Measurements from ENCODE around the gene KCNJ6.

The KCNJ6 gene

GRCh38 chr21:37916310-37917051 lies at the start of gene KCNJ6:
KCNJ6 (minus strand) TSS chr21:37916457; CDS start chr21:37840682, 75,775 bp downstream.
- H3K9me3 Mint-ChIP-seq = no peaks in the 10 kb centered on the region
- no peak within 1 kb of the TSS for H3K4me3 Mint-ChIP-seq
- no peaks in the 10 kb centered on the region for H3K36me3 Mint-ChIP-seq (ENCODE audit: low read depth)
- peaks cover 72% of the 10 kb centered on the region for H3K27me3 Mint-ChIP-seq
- intact Hi-C loops (cut with micrococcal nuclease) = loop anchor here (2.0 kb wide), 2 partner anchors 158 to 204 kb away; no protein-coding TSS in a partner anchor
- H3K27ac Mint-ChIP-seq = no peak within 1 kb of the TSS
- peaks cover 14% of the 10 kb centered on the region for H3K4me1 Mint-ChIP-seq (ENCODE audit: low read depth)

GRCh38 chr21:37965088-37965805 lies 49.0 kb upstream of the KCNJ6 start:
- Mint-ChIP-seq H3K27ac (no peak overlapping the region), H3K9me3 (no peaks in the 10 kb centered on the region), H3K27me3 (peaks cover 4% of the 10 kb centered on the region), H3K4me3 (no peak overlapping the region), H3K4me1 (ENCODE audit: low read depth) (no peaks in the 10 kb centered on the region), H3K36me3 (ENCODE audit: low read depth) (no peaks in the 10 kb centered on the region)
- intact Hi-C loops (cut with micrococcal nuclease) = no loop called here

DNA sequence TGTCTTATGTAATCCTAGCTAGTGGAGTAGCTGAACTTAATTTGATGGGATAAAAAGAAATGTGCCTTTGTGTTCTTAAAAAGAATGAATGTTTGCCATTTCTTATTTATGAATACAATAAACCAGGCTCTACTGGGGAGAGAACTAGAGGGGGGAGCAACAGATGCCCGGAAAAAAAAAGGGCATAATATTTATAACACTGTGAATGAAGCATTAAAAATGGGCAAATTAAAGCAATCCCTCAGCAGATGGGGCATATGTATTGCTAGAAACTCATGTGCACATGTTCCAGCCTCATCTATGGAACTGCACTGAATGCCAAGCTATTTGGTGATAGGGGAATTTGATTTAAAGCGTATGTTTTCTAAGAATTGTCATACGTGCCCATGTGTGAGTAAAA lies 42.3 kb upstream of the KCNJ6 start:
- H3K36me3 Mint-ChIP-seq (ENCODE audit: low read depth) = no peaks in the 10 kb centered on the region
- no peaks in the 10 kb centered on the region for H3K4me1 Mint-ChIP-seq (ENCODE audit: low read depth)
- H3K27me3 Mint-ChIP-seq = peaks cover 13% of the 10 kb centered on the region
- intact Hi-C loops (cut with micrococcal nuclease) = no loop called here
- H3K9me3 Mint-ChIP-seq = no peaks in the 10 kb centered on the region
- no peak overlapping the region for H3K27ac Mint-ChIP-seq
- H3K4me3 Mint-ChIP-seq = no peak overlapping the region

GRCh38 chr21:37956772-37957171 lies 40.5 kb upstream of the KCNJ6 start:
- Mint-ChIP-seq H3K9me3 (no peaks in the 10 kb centered on the region), H3K4me1 (ENCODE audit: low read depth) (no peaks in the 10 kb centered on the region), H3K36me3 (ENCODE audit: low read depth) (no peaks in the 10 kb centered on the region), H3K4me3 (no peak overlapping the region), H3K27ac (no peak overlapping the region), H3K27me3 (peaks cover 13% of the 10 kb centered on the region)
- intact Hi-C loops (cut with micrococcal nuclease) = no loop called here

GRCh38 chr21:37945036-37945435 lies 28.8 kb upstream of the KCNJ6 start:
- Mint-ChIP-seq H3K27ac (no peak overlapping the region), H3K9me3 (no peaks in the 10 kb centered on the region), H3K36me3 (ENCODE audit: low read depth) (no peaks in the 10 kb centered on the region), H3K4me1 (ENCODE audit: low read depth) (no peaks in the 10 kb centered on the region), H3K4me3 (no peak overlapping the region), H3K27me3 (peaks cover 1% of the 10 kb centered on the region)
- intact Hi-C loops (cut with micrococcal nuclease) = no loop called here

- H3K27ac Mint-ChIP-seq = no peak overlapping the region
- H3K4me3 Mint-ChIP-seq = no peak overlapping the region
- intact Hi-C loops (cut with micrococcal nuclease) = no loop called here
- no peaks in the 10 kb centered on the region for H3K4me1 Mint-ChIP-seq (ENCODE audit: low read depth)
- peaks cover 1% of the 10 kb centered on the region for H3K27me3 Mint-ChIP-seq
- no peaks in the 10 kb centered on the region for H3K36me3 Mint-ChIP-seq (ENCODE audit: low read depth)
- H3K9me3 Mint-ChIP-seq = no peaks in the 10 kb centered on the region
Measured at GRCh38 chr21:37944496-37944895, 28.2 kb upstream of the KCNJ6 start.

DNA sequence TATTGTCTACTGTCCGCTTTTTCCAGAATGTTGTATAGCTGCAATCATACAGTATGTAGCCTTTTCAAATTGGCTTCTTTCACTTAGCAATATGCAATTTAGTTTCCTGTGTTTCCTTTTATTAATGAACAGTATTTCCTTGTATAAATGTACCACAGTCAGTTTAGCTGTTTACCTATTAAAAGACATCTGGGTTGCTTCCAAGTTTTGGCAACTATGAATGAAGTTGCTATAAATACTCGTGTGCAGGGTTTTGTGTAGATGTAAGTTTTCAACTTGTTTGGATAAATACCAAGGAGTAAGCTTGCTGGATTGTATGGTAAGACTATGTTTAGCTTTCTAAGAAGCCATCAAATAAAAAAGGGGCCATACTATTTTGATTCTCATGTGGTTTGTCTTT lies 24.4 kb upstream of the KCNJ6 start:
- Mint-ChIP-seq H3K27me3 (peaks cover 1% of the 10 kb centered on the region), H3K4me1 (ENCODE audit: low read depth) (no peaks in the 10 kb centered on the region), H3K27ac (no peak overlapping the region), H3K4me3 (no peak overlapping the region), H3K9me3 (no peaks in the 10 kb centered on the region), H3K36me3 (ENCODE audit: low read depth) (no peaks in the 10 kb centered on the region)
- intact Hi-C loops (cut with micrococcal nuclease) = no loop called here

DNA sequence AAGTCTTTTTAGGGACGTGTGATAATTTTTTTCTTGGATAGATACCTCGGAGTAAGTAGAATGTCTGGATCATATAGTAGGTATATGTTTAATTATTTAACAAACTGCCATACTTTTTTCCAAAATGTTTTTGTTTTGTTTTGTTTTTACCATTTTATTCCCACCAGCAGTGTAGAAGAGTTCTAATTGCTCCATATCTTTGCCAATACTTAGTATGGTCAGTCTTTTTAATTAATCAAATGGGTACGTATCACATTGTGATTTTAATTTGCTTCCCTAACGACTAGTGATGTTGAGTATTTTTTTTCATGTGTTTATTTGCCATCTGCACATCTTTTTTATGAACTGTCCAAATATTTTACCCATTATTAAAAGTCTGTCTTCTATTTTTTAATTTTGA lies 23.6 kb upstream of the KCNJ6 start:
- H3K27me3 Mint-ChIP-seq = peaks cover 1% of the 10 kb centered on the region
- no peaks in the 10 kb centered on the region for H3K9me3 Mint-ChIP-seq
- H3K27ac Mint-ChIP-seq = no peak overlapping the region
- H3K36me3 Mint-ChIP-seq (ENCODE audit: low read depth) = no peaks in the 10 kb centered on the region
- intact Hi-C loops (cut with micrococcal nuclease) = no loop called here
- no peak overlapping the region for H3K4me3 Mint-ChIP-seq
- H3K4me1 Mint-ChIP-seq (ENCODE audit: low read depth) = no peaks in the 10 kb centered on the region

DNA sequence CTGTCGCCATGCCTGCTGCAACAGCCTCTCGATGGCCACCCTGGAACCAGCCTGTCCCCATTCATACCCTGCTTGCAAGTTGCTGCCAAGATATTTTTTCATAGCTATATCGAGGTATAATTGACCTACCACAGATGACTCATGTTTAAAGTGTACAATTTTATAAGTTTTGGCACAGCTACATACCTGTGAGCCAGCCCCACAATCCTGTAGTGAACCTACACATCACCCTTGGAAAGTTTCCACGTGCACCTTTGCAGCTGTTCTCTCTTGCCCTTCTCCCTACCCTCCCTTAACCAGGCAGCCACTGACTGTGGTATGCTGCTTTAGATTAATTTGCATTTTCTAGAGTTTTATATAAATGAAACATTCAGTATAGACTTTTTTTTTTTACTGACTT lies 23.0 kb upstream of the KCNJ6 start:
- peaks cover under 1% of the 10 kb centered on the region for H3K9me3 Mint-ChIP-seq
- H3K27me3 Mint-ChIP-seq = peaks cover 1% of the 10 kb centered on the region
- no peak overlapping the region for H3K27ac Mint-ChIP-seq
- H3K36me3 Mint-ChIP-seq (ENCODE audit: low read depth) = no peaks in the 10 kb centered on the region
- intact Hi-C loops (cut with micrococcal nuclease) = no loop called here
- no peak overlapping the region for H3K4me3 Mint-ChIP-seq
- no peaks in the 10 kb centered on the region for H3K4me1 Mint-ChIP-seq (ENCODE audit: low read depth)

- Mint-ChIP-seq H3K9me3 (peaks cover 16% of the 10 kb centered on the region), H3K27me3 (peaks cover 1% of the 10 kb centered on the region)
- intact Hi-C loops (cut with micrococcal nuclease) = no loop called here
Measured at GRCh38 chr21:37937668-37938067, 21.4 kb upstream of the KCNJ6 start.

GRCh38 chr21:37936010-37936785 lies 19.9 kb upstream of the KCNJ6 start:
- H3K4me3 Mint-ChIP-seq = no peak overlapping the region
- H3K27ac Mint-ChIP-seq = no peak overlapping the region
- H3K9me3 Mint-ChIP-seq = peaks cover 26% of the 10 kb centered on the region
- intact Hi-C loops (cut with micrococcal nuclease) = no loop called here
- H3K27me3 Mint-ChIP-seq = peaks cover 1% of the 10 kb centered on the region
- H3K36me3 Mint-ChIP-seq (ENCODE audit: low read depth) = no peaks in the 10 kb centered on the region
- H3K4me1 Mint-ChIP-seq (ENCODE audit: low read depth) = no peaks in the 10 kb centered on the region

More at GRCh38 chr21:37937668-37938067, 21.4 kb upstream of the KCNJ6 start:
- Mint-ChIP-seq H3K4me3 (no peak overlapping the region), H3K36me3 (ENCODE audit: low read depth) (no peaks in the 10 kb centered on the region), H3K4me1 (ENCODE audit: low read depth) (no peaks in the 10 kb centered on the region), H3K27ac (no peak overlapping the region)

DNA sequence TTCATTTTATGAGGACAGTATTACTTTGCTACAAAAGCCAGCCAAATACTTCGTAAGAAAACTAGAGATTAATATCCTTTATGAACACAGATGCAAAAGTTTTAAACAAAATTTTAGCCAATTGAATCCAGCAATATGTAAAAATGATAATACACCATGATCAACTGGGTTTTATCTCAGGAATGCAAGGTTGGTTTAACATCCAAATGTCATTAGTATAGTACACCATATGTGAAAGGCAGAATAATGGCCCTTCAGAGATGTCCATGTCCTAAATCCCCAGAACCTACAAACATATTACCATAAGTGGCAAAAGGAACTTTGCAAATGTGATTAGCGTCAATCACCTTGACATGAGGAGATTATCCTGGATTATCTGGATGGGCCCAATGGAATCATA lies 16.7 kb upstream of the KCNJ6 start:
- Mint-ChIP-seq H3K4me1 (ENCODE audit: low read depth) (no peaks in the 10 kb centered on the region), H3K27me3 (peaks cover 4% of the 10 kb centered on the region), H3K36me3 (ENCODE audit: low read depth) (no peaks in the 10 kb centered on the region), H3K27ac (no peak overlapping the region), H3K9me3 (peaks cover 26% of the 10 kb centered on the region), H3K4me3 (no peak overlapping the region)
- intact Hi-C loops (cut with micrococcal nuclease) = no loop called here

- Mint-ChIP-seq H3K27ac (no peak overlapping the region), H3K36me3 (ENCODE audit: low read depth) (no peaks in the 10 kb centered on the region), H3K4me1 (ENCODE audit: low read depth) (no peaks in the 10 kb centered on the region), H3K4me3 (no peak overlapping the region), H3K27me3 (peaks cover 5% of the 10 kb centered on the region), H3K9me3 (peaks cover 10% of the 10 kb centered on the region)
- intact Hi-C loops (cut with micrococcal nuclease) = no loop called here
Measured at GRCh38 chr21:37927711-37928110, 11.5 kb upstream of the KCNJ6 start.

DNA sequence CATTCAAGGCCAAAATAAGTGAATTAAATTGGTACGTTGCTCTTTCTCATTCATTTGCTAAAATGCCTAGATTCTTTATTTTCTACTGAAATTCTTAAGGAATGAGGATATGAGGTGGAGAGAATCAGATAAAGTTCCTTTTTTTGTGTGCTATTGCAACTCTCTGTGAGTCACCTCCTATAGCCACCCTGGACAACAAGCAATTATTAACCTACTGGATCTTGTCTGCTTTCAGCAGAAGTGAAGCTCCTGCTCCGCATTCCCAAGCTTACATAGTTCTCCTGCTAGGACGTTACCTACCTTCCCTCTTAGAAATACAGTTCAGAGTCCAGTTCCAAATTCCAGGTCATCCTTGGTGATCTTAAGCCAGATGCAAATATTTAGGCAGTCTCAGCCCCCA lies 4.8 kb upstream of the KCNJ6 start:
- Mint-ChIP-seq H3K36me3 (ENCODE audit: low read depth) (no peaks in the 10 kb centered on the region), H3K4me1 (ENCODE audit: low read depth) (peaks cover 8% of the 10 kb centered on the region), H3K27ac (no peak overlapping the region), H3K9me3 (no peaks in the 10 kb centered on the region), H3K4me3 (no peak overlapping the region), H3K27me3 (peaks cover 44% of the 10 kb centered on the region)
- intact Hi-C loops (cut with micrococcal nuclease) = no loop called here
